Adrenal gland (tissue), 12 donors: ENCODE data around the gene EHD1. TPM values are rescaled to one million over a fixed set of nuclear protein-coding genes. Genes with fewer than 3 reads are reported as not detected.

Source experiments
- DNase-seq, 7 donors: peaks; one replicate each; pipeline ENCODE4 v3.0.0-alpha.2; 2019 to 2020
- H3K27ac ChIP-seq, 5 donors: fragments of 200-600 bp; sonication (generic) in 4 of 5; 1 replicate in 3 of 5; 2 replicates in 2 of 5; pipeline versions ENCODE4 v1.5.1 to v1.8.0; 2016 to 2020; ENCODE audit warnings: mild to moderate bottlenecking in 1 of 5
- H3K27me3 ChIP-seq: fragments of 200-600 bp; 2 replicates; pipeline ENCODE4 v1.8.0; 2021
- H3K36me3 ChIP-seq, 2 donors: fragments of 200-600 bp; replicated peaks in 1 of 2; 1 replicate in 1 of 2; 2 replicates in 1 of 2; pipeline versions ENCODE4 v1.5.1 to v1.8.0; 2018 to 2022
- H3K4me1 ChIP-seq, 2 donors: fragments of 200-600 bp; replicated peaks in 1 of 2; 1 replicate in 1 of 2; 2 replicates in 1 of 2; pipeline versions ENCODE4 v1.5.1 to v1.8.0; 2018 to 2021
- H3K4me3 ChIP-seq, 4 donors: fragments of 200-600 bp; sonication (generic) in 3 of 4; one replicate each; pipeline ENCODE4 v1.5.1; 2016 to 2018
- H3K9me3 ChIP-seq, 3 donors: fragments of 200-600 bp; sonication (generic) in 1 of 3; replicated peaks in 1 of 3; 1 replicate in 2 of 3; 2 replicates in 1 of 3; pipeline versions ENCODE4 v1.5.1 to v1.8.0; 2016 to 2021
- POLR2A ChIP-seq, 2 donors: fragments of 450-650 bp; IDR thresholded peaks; one replicate each; pipeline ENCODE4 v1.6.1; 2017; ENCODE audit warnings: antibody characterized with exemption in 2 of 2, mild to moderate bottlenecking in 2 of 2, moderate library complexity in 1 of 2
- WGBS, 4 donors: extraction: QIAGEN DNeasy Blood & Tissue Kit in 2 of 4; methylation state at CpG; one replicate each; pipeline versions ENCODE4 v1.1.5 to v1.1.7; 2013 to 2017; 5-methylcytosine and 5-hydroxymethylcytosine counted together
- intact Hi-C, 2 donors: fragments of 100-400 bp; cut with DNase I; formaldehyde crosslinking; loops; one replicate each; pipeline versions ENCODE4 v1.14.1 to v1.15.0; 2022 to 2023
- polyA plus RNA-seq, 3 donors: library from polyadenylated mRNA; stranded (reverse); fragments of 200-250 nt in 2 of 3; fragments of 350-450 nt in 1 of 3; fragmentation: Illumina TruSeq in 1 of 3; extraction: RNeasy Lipid Tissue Mini Kit (QIAGEN cat#74804) in 1 of 3; gene quantifications; one replicate each; pipeline ENCODE4 v1.2.3, GENCODE V29; 2013 to 2014
- total RNA-seq, 9 donors: library from RNA; depleted of rRNA in 4 of 9; stranded (reverse); fragments of >200 nt in 4 of 9; fragments of 120-200 nt in 1 of 9; fragmentation: NEBNext Ultra II Directional in 1 of 9; extraction: Animal tissue kit (Norgen Biotek cat#: 25700) in 1 of 9; gene quantifications; one replicate each; pipeline versions ENCODE4 v1.1.0 to v1.2.4, GENCODE V29; 2013 to 2023
- TF ChIP-seq, protein P1 (sequence below), 6 experiments: fragments of 450-650 bp in 4 of 6; fragments of 200-600 bp in 2 of 6; sonication (generic) in 1 of 6; IDR thresholded peaks; 1 replicate in 5 of 6; 2 replicates in 1 of 6; pipeline versions ENCODE4 v1.5.1 to v1.8.0; 2016 to 2021; ENCODE audit warnings: antibody characterized with exemption in 6 of 6, mild to moderate bottlenecking in 2 of 6, moderate library complexity in 1 of 6
- donor health status: healthy with polysubstance abuse.
- donor health status: Bipolar disorder and iron deficiency.
- donor health status: DM: yes; HTN: yes; CAD: no.
- donor health status: DM: no; HTN: no; CAD: no.
- donor health status: DM: no; HTN: no; CAD: no.
- donor health status: DM: yes; HTN: yes; CAD: no.

Gene EHD1
- total and polyA plus RNA-seq, 12 donors, result 14.3 to 107 (median 52.9) TPM

- Histone ChIP-seq H3K4me1 (peaks cover 30 to 63% of the 10 kb centered on the region in 2 donors), H3K9me3 (no peaks in the 10 kb centered on the region), H3K4me3 (no peak overlapping the region), H3K36me3 (peaks cover 0 to 31% of the 10 kb centered on the region in 2 donors), H3K27me3 (no peaks in the 10 kb centered on the region), H3K27ac (peak overlapping the region in 3 of 5 donors; percentile 62 to 88 (median 69))
- TF ChIP-seq, protein P1, sequence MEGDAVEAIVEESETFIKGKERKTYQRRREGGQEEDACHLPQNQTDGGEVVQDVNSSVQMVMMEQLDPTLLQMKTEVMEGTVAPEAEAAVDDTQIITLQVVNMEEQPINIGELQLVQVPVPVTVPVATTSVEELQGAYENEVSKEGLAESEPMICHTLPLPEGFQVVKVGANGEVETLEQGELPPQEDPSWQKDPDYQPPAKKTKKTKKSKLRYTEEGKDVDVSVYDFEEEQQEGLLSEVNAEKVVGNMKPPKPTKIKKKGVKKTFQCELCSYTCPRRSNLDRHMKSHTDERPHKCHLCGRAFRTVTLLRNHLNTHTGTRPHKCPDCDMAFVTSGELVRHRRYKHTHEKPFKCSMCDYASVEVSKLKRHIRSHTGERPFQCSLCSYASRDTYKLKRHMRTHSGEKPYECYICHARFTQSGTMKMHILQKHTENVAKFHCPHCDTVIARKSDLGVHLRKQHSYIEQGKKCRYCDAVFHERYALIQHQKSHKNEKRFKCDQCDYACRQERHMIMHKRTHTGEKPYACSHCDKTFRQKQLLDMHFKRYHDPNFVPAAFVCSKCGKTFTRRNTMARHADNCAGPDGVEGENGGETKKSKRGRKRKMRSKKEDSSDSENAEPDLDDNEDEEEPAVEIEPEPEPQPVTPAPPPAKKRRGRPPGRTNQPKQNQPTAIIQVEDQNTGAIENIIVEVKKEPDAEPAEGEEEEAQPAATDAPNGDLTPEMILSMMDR (IDR thresholded peaks at IDR 0.05), result no peak
- TF ChIP-seq POLR2A (IDR thresholded peaks at IDR 0.05), result no peak
- 73 to 81% (median 76%) methylated on average over 15 to 17 of the region's 17 CpGs for WGBS, 4 donors
- DNase-seq, result peak in 2 of 7 donors; percentile 34 to 47
- intact Hi-C loops, result no loop called here
These were observed 2.8 kb downstream of the EHD1 start for GRCh38 chr11:64875369-64876228.

- Histone ChIP-seq H3K27me3 (no peaks in the 10 kb centered on the region), H3K36me3 (peaks cover 0 to 31% of the 10 kb centered on the region in 2 donors), H3K27ac (peak overlapping the region in 1 of 5 donors; percentile 0), H3K4me3 (no peak overlapping the region), H3K4me1 (peaks cover 35 to 67% of the 10 kb centered on the region in 2 donors), H3K9me3 (no peaks in the 10 kb centered on the region)
- peak in 1 of 7 donors; percentile 53 for DNase-seq
- intact Hi-C loops, result no loop called here
- WGBS, 4 donors, result 84 to 88% (median 85%) methylated on average over 28 to 29 of the region's 29 CpGs
- TF ChIP-seq, protein P1 (IDR thresholded peaks at IDR 0.05), result no peak
- no peak for TF ChIP-seq POLR2A (IDR thresholded peaks at IDR 0.05)
These were observed 3.8 kb downstream of the EHD1 start for GRCh38 chr11:64874308-64875240.

DNA sequence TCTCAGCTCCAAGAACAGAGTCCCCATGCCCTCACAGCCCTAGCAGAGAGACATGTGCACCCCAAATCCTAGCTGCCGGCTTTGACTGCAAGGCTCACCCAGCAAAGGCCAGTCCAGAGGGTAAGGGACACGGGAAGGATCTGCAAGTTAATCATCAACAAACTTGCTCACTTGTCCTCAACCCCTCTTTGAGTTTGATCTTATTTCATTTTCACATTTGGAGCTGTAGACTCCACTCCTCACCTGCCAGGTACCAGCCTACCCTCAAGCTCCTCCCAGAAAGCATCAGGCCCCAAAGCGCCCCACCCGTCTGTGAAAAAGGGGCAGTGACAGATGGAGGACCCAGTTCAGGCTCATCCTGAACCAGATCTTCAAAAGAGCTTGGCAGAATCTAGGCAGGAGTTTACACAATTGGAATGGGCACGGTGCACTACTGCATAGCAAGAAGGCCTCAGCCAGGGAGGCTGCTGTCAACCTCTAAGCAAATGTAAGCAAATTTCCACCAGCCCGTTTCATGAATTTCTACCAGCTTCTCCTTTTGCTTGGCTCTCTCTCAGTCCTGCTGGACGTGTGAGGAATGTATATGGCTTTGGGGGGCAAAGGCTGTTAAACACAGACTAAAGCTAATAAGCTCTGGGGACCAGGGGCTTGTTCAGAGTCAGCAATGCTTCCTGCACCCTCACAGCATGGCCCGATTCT is 5.5 kb downstream of the EHD1 start:
- no peak overlapping the region for H3K4me3 ChIP-seq
- no peak for TF ChIP-seq POLR2A (IDR thresholded peaks at IDR 0.05)
- TF ChIP-seq, protein P1 (IDR thresholded peaks at IDR 0.05), result no peak
- intact Hi-C loops, result no loop called here
- H3K4me1 ChIP-seq, result peaks cover 35 to 63% of the 10 kb centered on the region in 2 donors
- 88 to 93% (median 90%) methylated on average over 7 to 8 of the region's 8 CpGs for WGBS, 4 donors
- peaks cover 0 to 33% of the 10 kb centered on the region in 2 donors for H3K36me3 ChIP-seq
- no peak for DNase-seq
- H3K9me3 ChIP-seq, result no peaks in the 10 kb centered on the region
- no peaks in the 10 kb centered on the region for H3K27me3 ChIP-seq
- H3K27ac ChIP-seq, result no peak overlapping the region
